HTR-8/SVneo (cell line): Measurements from ENCODE around the gene PLIN4.

ENCODE experiments used
- DNase-seq: peaks from one replicate; pipeline ENCODE4 v3.0.0; 2011; ENCODE audit warnings: low spot score, mixed read lengths; ENCODE audit not compliant: insufficient read length
- FAIRE-seq: peaks from 2 replicates; lab custom pipeline; 2011; peaks lifted over from hg19 to GRCh38; lab: Jason Lieb, UNC

Gene PLIN4

DNA sequence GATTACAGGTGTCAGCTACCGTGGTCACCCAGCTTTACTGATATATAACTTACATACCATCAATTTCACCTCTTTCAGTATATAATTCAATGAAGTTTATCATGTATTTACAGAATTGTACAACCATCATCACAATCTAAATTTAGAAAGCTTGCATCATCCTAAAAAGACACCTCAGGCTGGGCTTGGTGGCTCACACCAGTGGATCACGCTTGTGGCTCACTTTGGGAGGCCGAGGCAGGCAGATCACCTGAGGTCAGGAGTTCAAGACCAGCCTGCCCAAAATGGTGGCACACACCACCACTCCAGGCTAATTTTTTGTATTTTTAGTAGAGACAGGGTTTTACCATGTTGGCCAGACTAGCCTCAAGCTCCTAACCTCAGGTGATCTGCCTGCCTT lies 50.5 kb downstream of the PLIN4 start:
- FAIRE-seq (no peak), DNase-seq (no peak)

DNA sequence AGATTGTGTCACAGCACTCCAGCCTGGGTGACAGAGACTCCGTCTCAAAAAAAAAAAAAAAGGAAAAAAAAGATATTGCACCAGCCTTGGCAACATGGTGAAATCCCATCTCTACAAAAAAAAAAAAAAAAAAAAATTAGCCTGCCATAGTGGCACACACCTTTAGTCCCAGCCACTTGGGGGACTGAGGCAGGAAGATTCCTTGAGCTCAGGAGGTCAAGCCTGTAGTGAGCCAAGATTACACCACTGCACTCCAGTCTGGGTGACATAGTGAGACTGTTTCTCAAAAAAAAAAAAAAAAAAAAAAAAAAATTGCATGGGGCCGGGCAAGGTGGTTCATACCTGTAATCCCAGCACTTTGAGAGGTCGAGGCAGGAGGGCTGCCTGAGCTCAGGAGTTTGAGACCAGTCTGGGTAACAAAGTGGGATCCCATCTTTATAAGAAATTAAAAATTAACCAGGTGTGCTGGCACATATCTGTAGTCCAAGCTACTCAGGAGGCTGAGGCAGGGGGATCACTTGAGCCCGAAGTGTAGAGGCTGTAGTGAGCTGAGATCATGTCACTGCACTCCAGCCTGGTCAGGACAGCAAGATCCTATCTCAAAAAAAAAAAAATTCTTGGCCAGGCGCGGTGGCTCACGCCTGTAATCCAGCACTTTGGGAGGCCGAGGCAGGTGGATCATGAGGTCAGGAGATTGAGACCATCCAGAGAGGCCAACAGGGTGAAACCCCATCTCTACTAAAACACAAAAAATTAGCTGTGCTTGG lies 53.3 kb downstream of the PLIN4 start:
- FAIRE-seq (no peak), DNase-seq (no peak)

DNA sequence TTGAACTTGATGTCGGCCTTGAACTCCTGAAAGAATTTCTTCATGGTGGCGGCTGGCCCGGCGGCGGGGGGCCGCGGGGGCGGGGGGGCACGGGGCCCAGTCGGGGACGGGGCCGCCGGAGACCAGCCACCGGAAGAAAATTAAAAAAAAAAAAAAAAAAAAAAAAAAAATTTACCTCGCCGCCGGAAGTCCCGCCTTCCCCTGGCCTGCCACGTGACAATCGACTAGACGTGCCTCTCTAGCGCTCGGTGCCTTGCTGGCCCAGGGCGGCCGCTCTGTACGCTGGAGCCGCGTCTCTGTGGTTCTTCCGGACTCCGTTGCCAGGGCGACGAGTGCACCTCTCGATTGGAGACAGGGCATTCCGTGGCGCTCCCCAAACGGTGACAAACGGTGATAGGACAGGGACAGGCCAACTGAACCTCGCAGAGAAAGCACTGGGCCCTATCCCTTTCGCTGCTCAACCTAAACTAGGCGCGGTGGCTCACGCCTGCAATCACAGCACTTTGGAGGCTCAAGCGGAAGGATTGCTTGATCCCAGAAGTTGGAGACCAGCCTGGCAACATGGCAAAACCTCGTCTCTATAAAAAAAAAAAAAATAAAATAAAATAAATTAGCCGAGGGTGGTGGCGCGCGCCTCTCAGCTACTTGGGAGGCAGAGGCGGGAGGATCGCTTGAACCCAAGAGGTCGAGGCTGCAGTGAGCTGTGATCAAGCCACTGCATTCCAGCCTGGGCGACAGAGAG lies 60.5 kb downstream of the PLIN4 start, which contains the start of gene UBXN6:
TSS of gene UBXN6 (minus strand) at position 141 of the 742 bp plus-strand sequence. CDS start at position 44, 97 bp downstream.
- FAIRE-seq (peak; percentile 31), DNase-seq (peak; percentile 83)

DNA sequence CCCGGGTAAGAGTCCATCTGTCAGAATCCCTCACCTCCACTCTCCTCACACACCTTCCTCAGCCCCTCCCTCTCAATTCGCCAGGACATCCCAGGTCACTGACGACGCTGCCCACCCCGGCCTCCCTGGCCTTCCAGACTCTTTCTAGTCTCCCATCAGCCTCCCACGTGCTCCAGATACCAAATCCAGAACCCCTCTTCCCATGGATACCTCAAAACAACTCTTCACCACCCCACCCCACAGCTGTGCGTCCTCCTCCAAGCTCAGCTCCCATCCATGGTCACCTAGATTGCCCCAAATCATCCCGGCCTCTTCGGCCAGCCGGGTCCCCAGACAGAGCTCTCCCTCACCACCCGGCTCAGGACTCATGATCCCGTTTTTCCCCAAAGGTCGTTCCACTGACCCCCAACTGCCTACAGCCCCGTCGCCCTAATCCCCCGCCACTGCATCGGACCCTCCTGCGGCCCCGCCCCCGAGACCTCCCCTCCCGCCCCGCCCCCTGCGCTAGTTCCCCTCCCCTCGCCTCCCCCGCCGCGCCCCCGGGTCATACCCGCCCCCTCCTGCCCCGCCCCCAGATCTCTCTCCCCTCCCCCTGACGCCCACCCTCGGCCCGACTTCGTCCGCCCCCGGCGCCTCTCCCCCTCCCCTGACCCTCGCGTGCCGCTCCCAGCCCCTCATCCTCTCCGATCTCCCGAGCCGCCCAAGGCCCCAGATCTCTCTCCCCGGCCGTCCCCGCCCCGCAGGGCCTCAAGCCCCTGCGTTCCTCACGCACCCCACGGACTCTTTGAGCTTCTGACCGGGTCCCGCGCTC lies 61.2 kb downstream of the PLIN4 start:
- FAIRE-seq (no peak), DNase-seq (no peak)

DNA sequence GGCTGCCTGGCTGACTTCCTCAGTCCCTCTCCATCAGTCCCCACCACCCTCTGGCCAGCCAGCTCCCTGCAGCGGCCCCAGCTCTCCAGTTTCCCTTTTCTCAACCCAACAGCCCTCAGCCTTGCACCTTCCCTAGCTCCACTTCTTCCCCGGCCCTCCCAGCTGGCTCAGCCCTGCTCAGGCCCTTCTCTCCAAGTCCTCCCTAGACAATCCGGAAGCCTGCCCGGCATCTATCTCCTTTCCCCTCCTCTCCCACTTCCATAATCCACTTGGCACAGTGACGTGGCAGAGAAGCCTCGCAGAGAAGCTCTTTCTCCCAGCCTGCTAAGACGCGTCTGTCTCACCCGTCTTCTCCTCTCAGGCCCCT lies 61.8 kb downstream of the PLIN4 start:
- FAIRE-seq = no peak
- DNase-seq = no peak

DNA sequence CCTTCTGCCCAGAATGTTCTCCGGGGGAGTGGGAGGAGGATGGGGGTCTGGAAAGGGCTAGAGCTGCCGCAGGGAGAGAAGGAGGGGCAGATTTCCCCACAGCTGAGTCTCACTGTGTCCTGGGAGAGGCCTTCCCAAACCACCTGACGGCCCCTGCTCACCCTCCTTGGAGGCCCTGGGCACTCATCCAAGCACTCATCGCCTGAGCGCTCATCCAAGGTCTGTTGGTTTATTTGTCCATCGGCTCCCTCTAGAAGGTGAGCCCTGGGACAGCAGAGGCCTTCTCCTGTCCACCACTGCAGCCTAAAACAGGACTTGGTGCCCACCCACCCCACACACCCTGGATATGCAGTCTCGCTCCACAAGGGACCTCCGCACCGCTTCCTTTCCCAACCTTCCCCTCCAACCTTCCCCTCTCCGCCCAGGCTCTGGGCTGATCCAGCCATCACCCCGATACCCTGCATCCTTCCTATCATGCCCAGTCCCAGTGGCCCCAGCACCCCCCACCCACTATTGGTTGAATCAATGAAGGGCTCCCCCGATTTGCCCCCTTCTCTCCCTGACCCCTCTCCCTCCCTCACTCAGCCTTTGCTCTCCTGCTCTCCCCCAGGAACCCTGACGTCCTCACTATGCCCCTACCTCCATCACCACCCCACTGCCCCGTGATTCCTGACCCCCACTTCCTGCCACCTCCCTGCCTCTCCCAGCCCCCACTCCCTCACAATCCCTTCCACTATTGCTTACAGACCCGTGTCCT lies 62.4 kb downstream of the PLIN4 start:
- DNase-seq (no peak), FAIRE-seq (no peak)

DNA sequence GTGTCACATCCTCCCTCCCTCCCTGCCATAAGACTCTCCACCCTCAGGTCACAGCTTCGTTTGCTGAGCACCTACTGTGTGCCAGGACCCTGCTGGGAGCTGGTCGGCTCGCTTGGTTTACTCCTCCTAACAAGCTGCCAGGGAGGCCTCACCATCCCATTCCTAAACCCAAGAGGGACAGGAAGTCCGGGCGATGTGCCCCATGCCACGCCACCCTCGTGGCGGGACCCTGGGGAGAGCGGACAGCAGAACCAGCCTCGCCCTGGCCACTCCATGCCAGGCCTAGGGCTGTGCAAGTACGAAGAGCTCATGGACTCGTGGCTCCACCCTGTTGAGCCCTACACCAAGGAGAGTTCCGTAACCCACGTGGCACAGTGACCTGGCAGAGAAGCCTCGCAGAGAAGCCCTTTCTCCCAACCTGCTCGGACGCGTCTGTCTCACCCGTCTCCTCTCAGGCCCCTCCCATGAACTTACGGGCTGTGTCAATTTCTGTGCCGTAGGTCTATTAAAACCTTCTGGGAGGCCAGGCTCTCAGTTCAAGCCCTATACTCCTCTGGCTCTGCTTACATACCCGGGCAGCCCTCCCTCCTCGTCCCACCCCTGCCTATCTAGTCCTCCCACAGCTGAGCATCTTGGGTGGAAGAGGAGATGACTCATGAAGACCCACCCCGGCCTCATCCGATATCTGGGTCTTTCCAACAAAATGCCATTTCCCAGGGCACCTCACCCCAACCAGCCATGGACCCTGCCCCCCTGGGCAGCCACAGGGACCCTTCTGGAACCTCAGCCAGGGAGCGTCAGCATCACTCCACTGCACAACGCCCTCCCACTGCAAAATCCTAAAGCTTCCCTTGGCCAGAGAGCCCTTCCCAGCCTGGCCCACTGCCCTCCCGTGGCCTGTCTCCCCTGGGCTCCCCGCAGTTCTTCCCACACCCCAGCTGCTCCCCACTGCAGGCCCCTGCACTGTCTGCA lies 63.3 kb downstream of the PLIN4 start:
- DNase-seq = no peak
- FAIRE-seq = no peak

DNA sequence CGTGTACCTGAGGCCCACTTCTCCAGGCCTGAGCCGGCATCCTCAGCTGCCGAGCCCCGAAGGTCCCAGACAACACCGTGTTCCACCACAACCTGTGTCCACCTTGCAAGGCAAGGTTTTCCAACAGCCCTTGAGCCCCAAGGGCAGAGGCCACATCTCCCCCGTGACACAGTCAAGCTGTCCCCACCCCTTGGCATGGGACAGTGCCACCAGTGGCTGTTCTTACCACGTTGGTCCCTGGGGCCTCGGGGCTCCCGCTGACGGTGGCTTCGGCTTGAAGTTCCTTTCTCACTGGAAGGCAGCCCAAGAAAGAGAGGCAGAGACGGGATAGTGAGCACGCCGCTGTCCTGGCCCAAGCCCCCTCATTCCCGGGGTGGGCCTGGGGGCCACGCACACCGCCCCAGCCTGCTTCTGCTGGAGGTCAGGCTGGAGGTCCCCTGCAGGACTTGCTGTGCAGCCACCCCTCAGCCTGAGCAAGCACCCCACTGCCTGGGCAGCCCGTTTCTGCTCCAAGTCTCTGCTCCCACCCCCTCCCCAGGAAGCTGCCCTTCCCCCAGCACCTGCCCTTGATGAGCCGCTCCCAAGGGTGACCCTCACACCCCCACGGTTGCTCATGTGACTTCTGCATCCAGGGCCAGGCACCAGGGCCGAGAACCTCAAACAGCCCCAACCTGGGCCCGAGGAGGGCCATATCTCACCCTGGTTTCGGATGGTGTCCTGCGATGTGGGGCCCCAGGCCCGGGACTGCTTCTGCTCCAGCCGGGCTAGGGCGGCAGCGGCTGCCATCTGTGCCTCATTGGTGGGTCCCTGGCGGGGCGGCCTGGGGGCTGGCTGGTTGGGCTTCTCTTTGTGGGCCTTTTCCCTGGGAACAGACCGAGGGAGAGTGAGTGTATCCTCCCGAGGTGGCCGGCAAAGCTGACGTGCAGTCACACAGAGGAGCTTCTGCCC lies 64.8 kb downstream of the PLIN4 start:
- DNase-seq = no peak
- FAIRE-seq = no peak

DNA sequence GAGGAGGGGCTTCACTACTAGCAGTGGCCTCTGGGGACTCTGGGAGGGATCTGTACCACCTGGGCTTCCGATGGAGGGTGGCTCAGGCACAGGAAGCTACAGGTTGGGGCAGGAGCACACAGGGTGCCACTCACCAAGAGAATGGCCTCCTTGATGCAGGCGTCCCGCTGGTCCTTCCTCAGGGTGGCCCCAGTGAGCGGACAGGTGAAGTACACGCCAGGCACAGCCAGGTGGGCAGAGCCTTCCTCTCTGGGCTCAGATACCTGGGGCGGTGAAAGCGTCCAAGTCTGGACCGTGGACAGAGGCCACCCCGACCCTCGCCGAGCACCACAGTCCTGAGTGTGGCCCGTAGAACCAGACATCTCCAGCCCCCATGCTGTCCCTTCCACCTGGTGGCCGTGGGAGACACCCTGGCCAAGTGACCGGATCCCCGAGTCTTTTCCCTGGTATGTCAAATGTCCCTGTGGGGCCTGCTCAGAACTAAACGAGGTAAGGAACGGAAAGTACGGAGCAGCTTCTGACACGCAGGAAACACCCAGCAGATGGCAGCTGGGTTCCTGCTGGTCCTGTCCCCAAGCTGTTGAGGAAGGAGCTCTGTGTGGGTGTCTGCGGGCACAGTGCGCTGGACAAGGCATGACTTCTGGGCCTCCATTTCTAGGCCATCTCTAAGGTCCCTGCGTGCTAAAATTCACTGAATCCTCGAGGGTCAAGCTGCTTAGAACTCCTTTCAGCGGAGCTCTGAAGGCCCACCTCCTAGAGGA lies 65.9 kb downstream of the PLIN4 start:
- FAIRE-seq (no peak), DNase-seq (no peak)
